Measurements from ENCODE around the gene DCC.

DNA sequence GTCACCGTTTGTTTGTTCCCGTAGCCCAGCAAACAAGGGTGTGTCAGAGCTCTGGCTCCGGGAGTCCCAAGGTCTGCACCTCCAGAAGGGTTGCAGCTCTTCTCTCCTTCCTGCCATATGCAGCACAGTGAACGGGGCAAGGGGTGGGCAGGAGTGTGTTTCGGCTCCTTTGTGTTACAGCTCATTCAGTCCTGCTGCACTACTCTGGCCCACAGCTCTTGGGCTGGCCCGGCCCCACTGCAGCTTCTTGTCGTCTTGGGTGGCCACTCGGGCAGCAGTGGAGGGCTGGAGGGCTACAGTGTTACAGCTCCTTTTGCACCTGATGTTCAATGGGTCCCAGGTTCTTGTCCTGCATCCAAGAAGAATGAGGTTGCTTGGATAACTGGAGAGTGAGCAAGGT, 408.3 kb downstream of the DCC start:
- TF ChIP-seq, protein P1, sequence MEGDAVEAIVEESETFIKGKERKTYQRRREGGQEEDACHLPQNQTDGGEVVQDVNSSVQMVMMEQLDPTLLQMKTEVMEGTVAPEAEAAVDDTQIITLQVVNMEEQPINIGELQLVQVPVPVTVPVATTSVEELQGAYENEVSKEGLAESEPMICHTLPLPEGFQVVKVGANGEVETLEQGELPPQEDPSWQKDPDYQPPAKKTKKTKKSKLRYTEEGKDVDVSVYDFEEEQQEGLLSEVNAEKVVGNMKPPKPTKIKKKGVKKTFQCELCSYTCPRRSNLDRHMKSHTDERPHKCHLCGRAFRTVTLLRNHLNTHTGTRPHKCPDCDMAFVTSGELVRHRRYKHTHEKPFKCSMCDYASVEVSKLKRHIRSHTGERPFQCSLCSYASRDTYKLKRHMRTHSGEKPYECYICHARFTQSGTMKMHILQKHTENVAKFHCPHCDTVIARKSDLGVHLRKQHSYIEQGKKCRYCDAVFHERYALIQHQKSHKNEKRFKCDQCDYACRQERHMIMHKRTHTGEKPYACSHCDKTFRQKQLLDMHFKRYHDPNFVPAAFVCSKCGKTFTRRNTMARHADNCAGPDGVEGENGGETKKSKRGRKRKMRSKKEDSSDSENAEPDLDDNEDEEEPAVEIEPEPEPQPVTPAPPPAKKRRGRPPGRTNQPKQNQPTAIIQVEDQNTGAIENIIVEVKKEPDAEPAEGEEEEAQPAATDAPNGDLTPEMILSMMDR (conservative IDR thresholded peaks at IDR 0.05; ENCODE audit: low read length) = no peak
- TF ChIP-seq EZH2phosphoT487 (IDR thresholded peaks at IDR 0.05; ENCODE audit: borderline replicate concordance) = no peak

Measured in Loucy (cell line).